Ectodermal cell (in vitro differentiated cells): Measurements from ENCODE around the gene SORCS3.

Experiments
- H3K27ac ChIP-seq: 2 replicates; pipeline ENCODE4 v1.7.0; 2013; ENCODE audit warnings: mild to moderate bottlenecking, low read depth, low read length; ENCODE audit not compliant: insufficient read depth, poor library complexity, severe bottlenecking
- H3K27me3 ChIP-seq: 2 replicates; pipeline ENCODE4 v1.7.0; 2013; ENCODE audit warnings: mild to moderate bottlenecking, low read length; ENCODE audit not compliant: insufficient read depth, control insufficient read depth, poor library complexity, severe bottlenecking
- H3K36me3 ChIP-seq: one replicate; pipeline ENCODE4 v1.7.0; 2013; ENCODE audit warnings: low read length; ENCODE audit not compliant: control insufficient read depth, insufficient read depth
- H3K4me1 ChIP-seq: one replicate; pipeline ENCODE4 v1.7.0; 2013; ENCODE audit warnings: low read length; ENCODE audit not compliant: control insufficient read depth, insufficient read depth
- H3K4me3 ChIP-seq: 2 replicates; pipeline ENCODE4 v1.7.0; 2013; ENCODE audit warnings: low read depth, low read length, control low read depth; ENCODE audit not compliant: insufficient read depth
- H3K9me3 ChIP-seq: 2 replicates; pipeline ENCODE4 v1.7.0; 2013; ENCODE audit warnings: mild to moderate bottlenecking, low read length, moderate library complexity; ENCODE audit not compliant: control insufficient read depth
- WGBS, 2 experiments: methylation state at CpG; one replicate each; pipeline ENCODE4 v1.1.7; 2013; ENCODE audit warnings: missing lambda C conversion rate in 2 of 2; 5-methylcytosine and 5-hydroxymethylcytosine counted together

SORCS3 gene

DNA sequence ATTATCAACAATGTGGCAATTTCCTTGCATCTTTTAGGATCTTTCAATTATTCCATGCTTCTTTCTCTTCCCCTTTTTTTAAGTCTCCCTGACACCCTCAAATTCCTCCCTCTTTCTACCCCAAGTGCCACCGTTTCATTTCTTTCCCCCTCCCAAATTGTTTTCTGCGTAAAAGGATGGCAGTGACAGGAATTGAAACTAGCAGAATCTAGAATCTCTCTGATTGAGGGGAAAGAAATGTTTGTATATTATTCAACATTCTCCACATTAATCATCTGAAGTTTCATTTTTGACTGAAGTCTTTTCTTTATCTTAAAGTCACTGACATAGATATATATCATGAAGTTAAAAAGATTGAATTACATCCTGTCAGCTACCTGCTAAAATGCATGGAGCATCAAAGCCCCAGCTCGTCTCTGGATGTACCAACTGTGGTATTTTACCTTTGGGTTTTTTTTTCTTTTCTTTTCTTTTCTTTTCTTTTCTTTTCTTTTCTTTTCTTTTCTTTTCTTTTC is 633.5 kb downstream of the SORCS3 start:
- H3K27me3 ChIP-seq, result no peaks in the 10 kb centered on the region
- no peaks in the 10 kb centered on the region for H3K4me1 ChIP-seq
- no peak overlapping the region for H3K27ac ChIP-seq
- no peaks in the 10 kb centered on the region for H3K36me3 ChIP-seq
- 77 to 87% methylated on average over 2 of the region's 3 CpGs for WGBS, 2 experiments
- H3K4me3 ChIP-seq, result no peak overlapping the region
- H3K9me3 ChIP-seq, result no peaks in the 10 kb centered on the region

- Histone ChIP-seq H3K27ac (no peak overlapping the region), H3K4me1 (no peaks in the 10 kb centered on the region), H3K9me3 (no peaks in the 10 kb centered on the region), H3K36me3 (no peaks in the 10 kb centered on the region), H3K27me3 (no peaks in the 10 kb centered on the region), H3K4me3 (no peak overlapping the region)
- 94 to 99% methylated on average over 7 of the region's 7 CpGs for WGBS, 2 experiments
Measured at GRCh38 chr10:105278439-105278838, 637.3 kb downstream of the SORCS3 start.

GRCh38 chr10:105279101-105279500 is 638.0 kb downstream of the SORCS3 start:
- no peaks in the 10 kb centered on the region for H3K36me3 ChIP-seq
- no peaks in the 10 kb centered on the region for H3K9me3 ChIP-seq
- H3K4me3 ChIP-seq, result no peak overlapping the region
- H3K4me1 ChIP-seq, result no peaks in the 10 kb centered on the region
- H3K27ac ChIP-seq, result no peak overlapping the region
- H3K27me3 ChIP-seq, result no peaks in the 10 kb centered on the region

GRCh38 chr10:105280895-105281294 is 639.8 kb downstream of the SORCS3 start:
- Histone ChIP-seq H3K27me3 (no peaks in the 10 kb centered on the region), H3K4me1 (no peaks in the 10 kb centered on the region)
- WGBS, 2 experiments, result 89 to 100% methylated on average over 1 of the region's 1 CpG

GRCh38 chr10:105284476-105285215 is 643.6 kb downstream of the SORCS3 start:
- Histone ChIP-seq H3K27ac (no peak overlapping the region), H3K4me1 (no peaks in the 10 kb centered on the region), H3K4me3 (no peak overlapping the region), H3K36me3 (no peaks in the 10 kb centered on the region), H3K9me3 (no peaks in the 10 kb centered on the region), H3K27me3 (no peaks in the 10 kb centered on the region)
- WGBS, 2 experiments, result 69 to 79% methylated on average over 1 of the region's 1 CpG

More at GRCh38 chr10:105280895-105281294, 639.8 kb downstream of the SORCS3 start:
- H3K27ac ChIP-seq, result no peak overlapping the region
- no peaks in the 10 kb centered on the region for H3K36me3 ChIP-seq
- no peaks in the 10 kb centered on the region for H3K9me3 ChIP-seq
- H3K4me3 ChIP-seq, result no peak overlapping the region

GRCh38 chr10:105288026-105288425 is 646.9 kb downstream of the SORCS3 start:
- Histone ChIP-seq H3K27ac (no peak overlapping the region), H3K27me3 (no peaks in the 10 kb centered on the region), H3K4me3 (no peak overlapping the region), H3K36me3 (no peaks in the 10 kb centered on the region), H3K9me3 (no peaks in the 10 kb centered on the region), H3K4me1 (no peaks in the 10 kb centered on the region)
- 92 to 96% methylated on average over 2 of the region's 2 CpGs for WGBS, 2 experiments

GRCh38 chr10:105288613-105289012 is 647.5 kb downstream of the SORCS3 start:
- H3K27ac ChIP-seq, result no peak overlapping the region
- no peak overlapping the region for H3K4me3 ChIP-seq
- no peaks in the 10 kb centered on the region for H3K9me3 ChIP-seq
- H3K27me3 ChIP-seq, result no peaks in the 10 kb centered on the region
- H3K4me1 ChIP-seq, result no peaks in the 10 kb centered on the region
- no peaks in the 10 kb centered on the region for H3K36me3 ChIP-seq

- Histone ChIP-seq H3K4me1 (no peaks in the 10 kb centered on the region), H3K27ac (no peak overlapping the region), H3K27me3 (no peaks in the 10 kb centered on the region), H3K36me3 (no peaks in the 10 kb centered on the region), H3K4me3 (no peak overlapping the region), H3K9me3 (no peaks in the 10 kb centered on the region)
- 77 to 89% methylated on average over 3 to 4 of the region's 4 CpGs for WGBS, 2 experiments
Measured at GRCh38 chr10:105291571-105291970, 650.5 kb downstream of the SORCS3 start.

GRCh38 chr10:105292236-105292635 is 651.1 kb downstream of the SORCS3 start:
- no peak overlapping the region for H3K4me3 ChIP-seq
- H3K4me1 ChIP-seq, result no peaks in the 10 kb centered on the region
- no peaks in the 10 kb centered on the region for H3K9me3 ChIP-seq
- 94 to 100% methylated on average over 3 of the region's 3 CpGs for WGBS, 2 experiments
- no peaks in the 10 kb centered on the region for H3K27me3 ChIP-seq
- no peak overlapping the region for H3K27ac ChIP-seq
- no peaks in the 10 kb centered on the region for H3K36me3 ChIP-seq
